Measurements from ENCODE around the gene ITM2B.
"Not testable (repeated sequence)": the region's sequence is repeated elsewhere in the genome, so short reads cannot be mapped to it uniquely, and the experiment has no call there.

The ITM2B gene

GRCh38 chr13:48222358-48223301, 10.4 kb upstream of the ITM2B start:
- no peak for FAIRE-seq
- no peak for DNase-seq (ENCODE audit: insufficient read length, low spot score)

- no peak for FAIRE-seq
- no peak for DNase-seq (ENCODE audit: insufficient read length, low spot score)
Measured at GRCh38 chr13:48224701-48225100, 8.3 kb upstream of the ITM2B start.

- FAIRE-seq (no peak), DNase-seq (ENCODE audit: insufficient read length, low spot score) (no peak)
Measured at GRCh38 chr13:48230541-48230940, 2.5 kb upstream of the ITM2B start.

GRCh38 chr13:48231080-48231479, 1.9 kb upstream of the ITM2B start:
- FAIRE-seq (no peak), DNase-seq (ENCODE audit: insufficient read length, low spot score) (no peak)

- DNase-seq (ENCODE audit: insufficient read length, low spot score) = no peak
- no peak for FAIRE-seq
Measured at GRCh38 chr13:48231933-48232332, 1.1 kb upstream of the ITM2B start.

- FAIRE-seq = no peak
Measured at GRCh38 chr13:48232420-48233045, 473 bp upstream of the ITM2B start.

GRCh38 chr13:48233889-48234488, 983 bp downstream of the ITM2B start:
- FAIRE-seq (no peak), DNase-seq (ENCODE audit: insufficient read length, low spot score) (no peak)

More at GRCh38 chr13:48232420-48233045, 473 bp upstream of the ITM2B start:
- DNase-seq (ENCODE audit: insufficient read length, low spot score) = no peak

- DNase-seq (ENCODE audit: insufficient read length, low spot score) (no peak), FAIRE-seq (no peak)
Measured at GRCh38 chr13:48234566-48235340, 1.7 kb downstream of the ITM2B start.

- FAIRE-seq = no peak
- DNase-seq (ENCODE audit: insufficient read length, low spot score) = no peak
Measured at GRCh38 chr13:48235341-48236135, 2.5 kb downstream of the ITM2B start.

- DNase-seq (ENCODE audit: insufficient read length, low spot score) (no peak), FAIRE-seq (no peak)
Measured at GRCh38 chr13:48236528-48237353, 3.7 kb downstream of the ITM2B start.

- not testable (repeated sequence) for FAIRE-seq; DNase-seq (ENCODE audit: insufficient read length, low spot score)
Measured at GRCh38 chr13:48239369-48239768, 6.4 kb downstream of the ITM2B start.

GRCh38 chr13:48241651-48242050, 8.6 kb downstream of the ITM2B start:
- DNase-seq (ENCODE audit: insufficient read length, low spot score) (no peak), FAIRE-seq (no peak)

GRCh38 chr13:48242677-48243076, 9.7 kb downstream of the ITM2B start:
- FAIRE-seq (no peak), DNase-seq (ENCODE audit: insufficient read length, low spot score) (no peak)

GRCh38 chr13:48244159-48244558, 11.2 kb downstream of the ITM2B start:
- DNase-seq (ENCODE audit: insufficient read length, low spot score) = no peak
- FAIRE-seq = no peak

GRCh38 chr13:48246102-48246501, 13.1 kb downstream of the ITM2B start:
- FAIRE-seq (no peak), DNase-seq (ENCODE audit: insufficient read length, low spot score) (no peak)

- FAIRE-seq (no peak), DNase-seq (ENCODE audit: insufficient read length, low spot score) (no peak)
Measured at GRCh38 chr13:48249018-48249417, 16.0 kb downstream of the ITM2B start.

GRCh38 chr13:48251611-48252081, 18.6 kb downstream of the ITM2B start:
- DNase-seq (ENCODE audit: insufficient read length, low spot score) = no peak
- no peak for FAIRE-seq

- no peak for DNase-seq (ENCODE audit: insufficient read length, low spot score)
- no peak for FAIRE-seq
Measured at GRCh38 chr13:48252176-48252575, 19.2 kb downstream of the ITM2B start.

- no peak for FAIRE-seq
- DNase-seq (ENCODE audit: insufficient read length, low spot score) = no peak
Measured at GRCh38 chr13:48253849-48254248, 20.8 kb downstream of the ITM2B start.
